IPS-18c (cell line): ENCODE measurements around the gene CASP3.
A peak's percentile ranks its signal among the peaks of the same experiment; 100 is the strongest.
"Not testable (repeated sequence)": the region's sequence is repeated elsewhere in the genome, so short reads cannot be mapped to it uniquely, and the experiment has no call there.

ENCODE experiments used
- H3K4me3 ChIP-seq: 2 replicates; pipeline ENCODE4 v1.7.0; 2013; ENCODE audit warnings: low read depth, mild to moderate bottlenecking, low read length, moderate library complexity; ENCODE audit not compliant: insufficient read depth
- H3K9me3 ChIP-seq: one replicate; pipeline ENCODE4 v1.6.1; 2013; ENCODE audit warnings: mild to moderate bottlenecking, low read length, moderate library complexity; ENCODE audit not compliant: control insufficient read depth, insufficient read depth

CASP3 gene

DNA sequence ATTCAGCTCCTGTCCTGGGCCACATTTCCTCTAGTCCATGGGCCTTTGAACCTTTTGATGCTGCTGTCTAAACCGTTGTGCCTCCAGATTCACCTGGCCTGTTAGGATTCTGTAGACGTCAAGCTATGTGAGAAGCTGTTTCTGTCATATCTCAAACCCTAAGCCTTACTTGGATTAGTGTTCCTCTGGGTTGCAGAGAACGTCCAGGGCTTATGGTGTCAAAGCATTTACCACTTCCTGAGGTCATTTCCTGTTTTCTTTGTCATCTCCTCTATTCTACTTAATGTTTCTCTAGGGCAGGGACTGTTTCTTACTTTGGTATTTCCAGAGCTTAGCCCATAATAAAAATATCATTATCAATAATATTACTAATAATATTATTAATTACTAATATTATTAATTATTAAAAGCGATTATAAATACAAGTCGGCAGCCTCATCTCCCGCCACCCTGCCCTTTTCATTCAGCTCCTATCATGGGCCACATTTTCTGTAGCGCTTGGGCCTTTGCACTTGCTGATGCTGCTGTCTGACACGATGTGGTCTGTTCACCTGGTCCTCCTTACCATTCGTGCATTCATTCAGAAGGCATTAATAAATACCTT is 19.4 kb upstream of the CASP3 start:
- Histone ChIP-seq H3K4me3 (no peak overlapping the region), H3K9me3 (no peaks in the 10 kb centered on the region)

DNA sequence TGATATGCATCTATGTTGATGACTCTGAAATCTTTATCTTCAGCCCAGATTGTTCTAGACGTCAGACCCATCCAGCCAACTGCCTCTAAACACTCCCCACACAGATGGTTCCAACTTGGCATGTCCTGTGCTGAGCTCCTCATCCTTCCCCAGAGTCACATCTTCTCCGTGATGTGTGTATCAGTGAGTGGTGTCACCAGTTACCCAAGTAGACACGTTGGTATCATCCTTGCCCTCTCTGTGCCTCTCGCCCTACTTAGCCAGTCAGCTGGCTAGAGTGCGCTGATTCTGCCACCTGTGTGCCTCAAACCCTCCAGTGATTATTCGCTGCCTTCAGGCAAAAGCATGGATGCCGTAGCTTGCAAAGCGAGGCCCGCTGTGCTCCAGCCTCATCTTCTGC is 18.8 kb upstream of the CASP3 start:
- H3K4me3 ChIP-seq: no peak overlapping the region
- no peaks in the 10 kb centered on the region for H3K9me3 ChIP-seq

DNA sequence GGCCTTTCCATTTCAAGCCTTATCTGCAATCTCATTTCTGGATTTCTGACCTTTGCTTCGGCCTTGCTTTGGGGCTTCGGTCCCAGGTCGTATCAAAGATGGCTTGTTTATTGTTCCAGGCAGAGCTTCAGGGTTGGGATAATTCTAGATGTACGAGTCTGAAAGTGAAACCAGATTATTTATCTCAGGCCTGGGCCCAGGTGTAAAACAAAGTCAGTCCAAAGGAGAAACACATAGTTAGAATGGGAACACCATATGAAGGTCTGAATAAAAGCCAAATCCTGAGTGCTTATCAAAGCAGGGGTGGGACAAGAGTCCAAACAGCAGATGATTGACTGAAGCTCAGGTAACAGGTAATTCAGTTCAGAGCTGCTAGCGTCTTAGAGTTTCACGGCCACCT is 17.4 kb upstream of the CASP3 start:
- no peaks in the 10 kb centered on the region for H3K9me3 ChIP-seq
- no peak overlapping the region for H3K4me3 ChIP-seq

DNA sequence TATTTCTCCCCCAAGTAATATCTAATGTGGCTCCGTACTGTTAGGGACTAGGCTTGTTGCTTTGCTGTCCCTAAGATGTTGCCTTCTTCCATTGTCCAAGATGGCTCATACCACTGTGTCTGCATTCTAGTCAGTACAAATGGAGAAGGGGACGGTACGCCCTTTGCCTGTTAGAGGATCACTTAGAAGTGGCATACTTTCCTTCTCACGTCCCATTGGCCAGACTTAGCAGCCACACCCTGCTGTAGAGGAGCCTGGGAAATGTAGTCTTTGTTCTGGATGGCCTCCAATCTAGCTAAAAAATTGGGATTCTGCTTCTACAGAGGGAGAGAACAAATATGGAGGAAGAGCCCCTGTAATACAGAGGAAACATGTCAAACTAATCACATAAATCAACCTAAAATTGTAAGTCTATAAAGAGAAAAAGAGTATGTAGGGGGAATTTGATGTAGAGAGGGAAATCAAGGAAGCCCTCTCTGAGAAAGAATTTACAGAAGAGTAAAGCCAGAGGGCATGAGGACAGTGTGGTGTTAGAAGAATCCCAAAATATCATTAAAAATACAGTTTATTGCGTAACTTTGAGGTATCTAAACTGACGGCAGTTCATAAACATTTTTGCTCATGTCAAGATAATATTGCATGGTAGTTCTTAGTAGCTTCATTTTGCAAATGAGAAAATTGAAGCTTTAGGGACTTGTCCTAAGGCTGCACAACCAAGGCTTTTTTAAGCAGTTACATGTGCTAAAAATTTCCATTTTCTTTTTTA is 15.4 kb upstream of the CASP3 start:
- Histone ChIP-seq H3K9me3 (no peaks in the 10 kb centered on the region), H3K4me3 (no peak overlapping the region)

DNA sequence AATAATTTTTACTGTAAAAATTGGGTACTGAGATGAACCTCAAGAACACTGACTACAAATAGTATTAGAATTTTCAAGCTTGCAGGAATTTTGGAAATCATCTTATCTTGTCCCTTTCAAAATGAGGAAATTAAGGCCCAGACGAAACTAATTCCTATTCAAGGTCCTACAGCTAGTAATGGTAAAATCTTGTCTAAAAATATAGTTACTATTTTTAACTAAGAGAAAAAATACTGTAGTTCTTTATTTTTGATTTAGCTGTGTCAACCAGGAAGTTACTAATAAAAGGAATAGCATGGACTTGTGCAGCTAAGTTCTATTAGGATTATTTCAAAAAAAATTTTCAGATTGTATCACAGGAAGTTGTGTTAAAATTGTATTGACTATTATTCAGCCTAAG is 13.0 kb upstream of the CASP3 start:
- H3K4me3 ChIP-seq: no peak overlapping the region
- no peaks in the 10 kb centered on the region for H3K9me3 ChIP-seq

DNA sequence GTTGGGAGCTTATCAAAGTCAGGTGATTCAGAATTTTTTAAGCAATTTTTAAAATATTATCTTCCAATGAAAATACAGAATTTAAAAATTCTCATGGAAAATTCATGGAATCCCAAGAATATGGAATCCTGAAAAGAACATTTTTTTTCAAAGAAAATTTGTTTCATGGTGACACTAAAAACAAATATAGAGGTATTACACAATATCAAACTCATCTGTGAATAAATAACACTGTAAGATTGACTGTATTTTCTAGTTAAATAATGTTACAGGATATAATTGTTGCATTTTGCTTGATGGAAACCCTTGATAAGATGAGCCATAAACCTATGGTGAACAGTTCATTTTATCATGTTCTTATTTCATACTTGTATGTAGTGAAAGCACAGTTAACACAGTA is 11.7 kb upstream of the CASP3 start:
- Histone ChIP-seq H3K4me3 (no peak overlapping the region), H3K9me3 (no peaks in the 10 kb centered on the region)

DNA sequence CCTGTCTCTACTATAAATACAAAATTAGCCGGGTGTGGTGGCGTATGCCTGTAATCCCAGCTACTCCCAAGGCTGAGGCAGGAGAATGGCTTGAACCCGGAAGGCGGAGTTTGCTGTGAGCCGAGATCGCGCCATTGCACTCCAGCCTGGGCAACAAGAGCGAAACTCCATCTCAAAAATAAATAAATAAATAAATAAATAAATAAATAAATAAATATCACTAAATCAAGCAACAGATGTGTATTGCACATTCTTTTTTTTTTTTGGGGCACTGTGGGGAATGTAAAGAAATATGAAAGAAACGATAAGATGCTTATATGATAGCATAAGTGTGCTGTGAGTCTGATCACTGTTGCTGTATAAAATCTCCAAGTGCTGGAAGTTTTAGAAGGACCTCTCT is 8.6 kb upstream of the CASP3 start:
- not testable (repeated sequence) for H3K9me3 ChIP-seq

DNA sequence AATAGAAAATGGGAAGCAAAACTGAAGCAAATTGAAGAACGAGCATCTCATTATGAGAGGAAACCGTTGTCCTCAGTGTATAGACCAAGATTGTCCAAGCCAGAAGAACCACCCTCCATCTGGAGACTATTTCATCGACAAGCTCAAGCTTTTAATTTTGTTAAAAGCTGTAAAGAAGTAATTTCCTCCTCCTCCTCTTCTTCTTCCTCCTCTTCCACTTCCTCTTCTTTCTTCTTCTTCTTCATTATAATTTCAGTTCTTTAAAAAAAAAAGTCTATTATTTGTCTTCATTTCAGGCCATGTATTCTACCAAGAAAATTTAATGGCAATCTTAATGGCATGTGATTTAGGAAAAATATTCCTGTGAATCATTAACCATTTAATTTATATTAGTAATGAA is 7.9 kb upstream of the CASP3 start:
- Histone ChIP-seq H3K9me3 (no peaks in the 10 kb centered on the region), H3K4me3 (no peak overlapping the region)

More for the DNA sequence above, 8.6 kb upstream of the CASP3 start:
- H3K4me3 ChIP-seq: not testable (repeated sequence)

DNA sequence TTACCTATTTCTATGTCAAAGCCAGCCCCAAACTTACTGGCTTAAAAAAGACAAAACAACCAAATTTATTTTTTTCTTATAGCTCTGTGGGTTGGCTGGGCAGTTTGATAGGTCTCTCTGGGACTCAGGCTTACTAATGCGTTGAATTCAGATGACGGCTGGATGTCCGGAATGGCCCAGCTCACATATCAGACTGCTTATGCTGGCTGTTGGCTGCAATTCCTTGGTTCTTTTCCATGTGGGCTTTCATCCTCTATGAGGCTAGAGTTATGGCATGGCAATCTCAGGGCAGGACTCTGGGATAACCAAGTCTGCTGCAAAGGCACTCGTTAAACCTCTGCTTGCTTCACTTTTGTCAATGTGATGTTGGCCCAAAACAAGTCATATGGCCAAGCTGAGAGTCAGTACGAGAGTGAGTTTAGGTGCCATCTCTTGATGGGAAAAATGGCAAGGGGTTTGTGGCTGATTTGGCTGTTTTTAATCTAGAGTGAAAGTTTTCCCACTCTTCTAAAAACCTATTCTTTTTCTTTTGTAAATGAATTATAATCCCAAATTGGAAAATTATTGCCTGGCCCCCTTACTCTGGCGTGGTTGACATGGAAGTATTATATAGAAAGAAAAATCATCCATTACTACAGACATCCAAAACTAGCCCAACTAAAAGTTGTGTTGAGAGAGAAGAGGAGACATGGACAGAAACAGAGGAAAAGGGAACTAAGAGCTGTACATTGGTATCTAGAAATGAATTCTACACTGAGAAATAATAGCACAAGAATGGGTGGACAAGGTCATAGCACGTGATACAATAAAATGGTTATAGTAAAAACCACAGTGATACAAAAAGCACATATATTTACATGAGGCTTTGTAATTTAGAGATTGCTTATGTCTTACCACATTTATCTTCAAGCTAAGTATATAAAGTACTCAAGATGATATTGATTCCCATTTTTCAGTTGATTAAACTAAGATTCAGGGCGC is 6.9 kb upstream of the CASP3 start:
- Histone ChIP-seq H3K4me3 (no peak overlapping the region), H3K9me3 (no peaks in the 10 kb centered on the region)

DNA sequence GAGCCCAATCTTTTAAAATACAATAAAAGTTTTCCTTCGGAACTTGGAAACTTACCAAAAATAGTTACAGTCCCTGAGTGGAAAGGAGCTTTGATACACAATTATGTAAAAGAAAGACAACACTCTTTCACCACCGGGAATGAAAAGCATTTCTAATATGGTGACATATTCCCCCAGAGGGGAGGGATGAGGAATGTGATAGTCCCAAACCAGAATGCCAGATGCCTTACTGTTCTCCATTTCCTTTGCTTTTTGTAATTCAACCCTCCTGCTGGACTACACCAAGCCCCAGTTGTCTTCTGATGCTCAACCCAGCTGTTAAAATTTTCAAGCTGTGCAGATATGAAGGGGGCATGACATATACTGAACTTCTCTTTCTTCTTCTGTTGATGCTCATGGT is 4.4 kb upstream of the CASP3 start:
- no peaks in the 10 kb centered on the region for H3K9me3 ChIP-seq
- no peak overlapping the region for H3K4me3 ChIP-seq

DNA sequence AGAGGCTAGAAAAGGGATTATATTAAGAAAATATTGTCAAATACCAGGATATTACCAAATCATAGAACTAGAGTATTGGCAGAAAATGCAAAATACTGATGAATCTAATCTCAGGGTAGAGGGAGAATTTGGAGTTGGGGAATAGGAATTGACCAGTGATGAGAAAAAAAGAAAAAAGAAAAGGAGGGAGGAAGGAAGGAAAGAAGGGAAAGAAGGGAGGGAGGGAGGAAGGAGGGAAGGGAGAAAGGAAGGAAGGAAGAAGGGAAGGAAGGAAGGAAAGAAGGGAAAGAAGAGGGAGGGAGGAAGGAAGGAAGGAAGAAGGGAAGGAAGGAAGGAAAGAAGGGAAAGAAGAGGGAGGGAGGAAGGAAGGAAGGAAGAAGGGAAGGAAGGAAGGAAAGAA is 3.4 kb upstream of the CASP3 start:
- not testable (repeated sequence) for H3K4me3 ChIP-seq, H3K9me3 ChIP-seq

DNA sequence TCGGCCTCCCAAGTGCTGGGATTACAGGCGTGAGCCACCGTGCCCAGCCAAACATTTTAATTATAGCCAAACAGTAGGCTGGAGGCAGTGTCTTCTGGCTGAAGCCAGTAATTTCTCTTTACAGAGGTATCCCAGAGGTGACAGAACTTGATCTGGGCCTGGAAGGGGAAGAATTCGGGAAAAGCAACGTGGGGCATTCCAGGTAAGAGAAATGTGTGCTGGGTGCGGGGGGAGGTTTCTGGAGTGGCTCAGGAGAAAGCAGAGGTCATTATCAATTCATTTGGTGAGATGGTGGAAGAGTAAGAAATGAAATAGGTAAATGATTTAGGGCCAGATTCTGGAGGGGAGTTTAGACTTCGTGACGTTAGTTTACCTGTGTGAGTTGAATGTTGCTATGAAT is 2.7 kb upstream of the CASP3 start:
- H3K9me3 ChIP-seq: no peaks in the 10 kb centered on the region
- H3K4me3 ChIP-seq: no peak overlapping the region

DNA sequence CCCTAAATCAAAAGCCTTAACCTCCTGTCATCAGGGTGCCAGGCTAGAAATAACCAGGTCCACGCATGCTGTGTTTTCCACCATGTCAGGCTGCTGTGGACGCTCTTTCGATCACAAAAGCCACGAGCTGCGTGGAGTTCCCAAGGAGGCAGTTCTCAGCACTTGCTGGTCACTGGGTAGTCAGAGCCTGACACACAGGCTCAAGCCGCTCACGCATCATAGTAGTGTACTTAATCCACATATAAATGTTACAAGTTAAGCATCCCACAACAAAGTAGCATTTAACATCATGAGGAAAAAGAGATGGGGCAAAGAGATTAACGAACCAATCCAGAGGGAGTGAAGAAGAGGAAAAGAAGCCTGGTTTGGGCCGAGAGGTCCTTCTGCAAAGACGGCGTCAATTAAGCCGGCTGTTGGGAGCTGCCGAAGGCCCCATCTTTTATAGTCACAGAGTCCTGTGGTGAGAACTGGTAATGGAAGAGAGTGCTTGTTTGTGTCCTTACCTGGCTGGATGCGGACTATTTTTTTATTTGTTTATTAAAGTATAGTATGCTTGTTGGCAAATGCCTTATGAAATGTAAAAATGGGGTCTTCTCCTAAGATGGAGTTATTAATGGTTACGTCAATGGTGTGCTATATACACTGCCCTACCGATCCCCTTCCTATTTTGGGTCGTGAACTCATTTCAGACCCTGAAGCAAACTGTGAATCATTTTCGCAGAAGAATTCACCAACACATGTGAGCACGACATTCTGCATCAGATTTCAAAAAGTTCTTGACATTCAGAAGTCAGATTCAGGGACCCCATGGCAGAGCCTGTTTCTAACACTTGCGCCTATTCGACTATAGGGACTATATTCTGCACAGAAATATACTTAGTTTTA is 966 bp upstream of the CASP3 start:
- peak overlapping the region; percentile 85 for H3K4me3 ChIP-seq
- H3K9me3 ChIP-seq: no peaks in the 10 kb centered on the region

DNA sequence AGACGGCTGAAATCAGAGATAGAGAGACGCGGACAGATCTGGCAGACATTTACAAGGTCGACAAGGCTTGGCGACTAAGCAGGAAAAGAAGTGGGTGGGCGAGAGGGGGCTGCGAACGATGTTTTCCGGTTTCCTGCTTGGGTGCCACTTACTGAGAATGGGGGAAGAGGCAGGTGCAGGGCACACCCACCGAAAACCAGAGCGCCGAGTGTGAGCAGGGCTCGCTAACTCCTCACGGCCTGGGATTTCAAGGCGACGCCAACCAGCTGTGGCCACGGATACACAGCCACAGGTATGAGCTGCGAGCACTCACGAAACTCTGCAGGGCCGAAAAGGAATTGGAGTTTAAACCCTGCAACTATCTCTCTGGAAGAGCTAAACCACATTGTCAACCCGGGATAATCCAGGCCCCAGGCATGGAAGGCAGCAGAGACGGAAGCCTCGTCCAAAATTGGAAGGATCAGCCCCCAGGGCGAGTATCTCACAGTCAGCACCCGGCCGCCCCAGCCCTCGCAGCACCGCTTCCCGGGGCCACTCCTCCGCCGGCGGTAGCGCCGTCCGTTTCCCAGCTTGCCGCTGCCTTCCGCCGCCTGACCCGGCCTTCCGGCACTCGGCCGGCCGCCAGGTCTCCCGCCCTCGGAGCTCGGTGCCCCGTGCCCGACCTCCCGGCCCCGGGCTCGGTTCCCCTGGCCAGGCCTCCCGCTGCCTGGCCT is 778 bp downstream of the CASP3 start:
- Histone ChIP-seq H3K4me3 (peak overlapping the region; percentile 81), H3K9me3 (no peaks in the 10 kb centered on the region)

DNA sequence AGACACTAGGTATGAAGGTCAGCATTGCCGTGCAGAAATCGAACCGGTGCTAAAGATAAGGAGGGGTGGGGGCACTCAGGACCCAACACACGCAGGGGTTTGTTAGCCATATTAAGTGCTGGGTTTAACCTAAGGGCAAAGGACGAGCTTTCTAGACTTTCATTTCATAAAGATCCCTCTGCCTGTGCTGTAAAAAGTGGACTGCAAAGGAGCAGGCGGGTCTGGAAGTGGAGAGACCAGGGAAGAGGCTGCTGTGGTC is 1.3 kb downstream of the CASP3 start:
- Histone ChIP-seq H3K9me3 (no peaks in the 10 kb centered on the region), H3K4me3 (peak overlapping the region; percentile 81)

DNA sequence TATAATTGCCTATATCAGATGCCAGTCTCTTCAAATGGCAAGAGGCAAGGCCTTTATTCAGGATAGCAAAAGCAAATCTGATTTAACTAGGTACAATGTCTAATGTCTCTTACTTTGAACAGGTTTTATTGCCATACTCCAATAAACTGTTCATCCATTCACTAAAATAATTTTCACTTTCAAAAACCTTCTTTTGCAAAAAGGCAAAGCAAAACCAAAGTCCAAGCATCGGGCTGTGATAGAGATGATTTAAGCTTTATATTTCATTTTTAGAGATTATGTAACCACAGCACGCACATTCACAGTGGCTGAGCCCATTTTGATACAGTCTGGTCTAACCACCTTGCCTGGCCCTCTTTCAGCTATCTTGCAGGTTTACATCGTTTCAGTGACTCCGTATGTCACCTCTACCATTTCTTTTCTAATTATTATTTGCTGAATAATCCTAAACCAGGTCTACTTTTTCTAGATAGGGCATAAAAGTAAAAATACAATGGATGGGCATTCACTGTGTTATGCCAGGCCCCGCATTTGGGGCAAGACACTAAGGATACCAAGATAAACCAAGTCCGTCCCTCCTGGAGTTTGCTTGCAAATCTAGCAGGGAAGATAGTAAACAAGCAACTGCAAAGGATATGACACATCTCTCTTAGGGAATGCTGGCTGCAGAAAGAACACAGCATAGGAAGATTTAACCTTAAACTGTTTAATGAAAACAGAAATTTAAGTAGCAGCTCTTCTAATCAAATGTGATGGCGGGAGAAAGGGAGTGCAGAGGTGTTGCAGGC is 1.8 kb downstream of the CASP3 start:
- no peaks in the 10 kb centered on the region for H3K9me3 ChIP-seq
- H3K4me3 ChIP-seq: peak overlapping the region; percentile 81
